Activated gamma-delta T cell treated with anti-CD3 and anti-CD28 coated beads, Interleukin-2, amount 50 U/mL, for 16 hours (primary cell): ENCODE measurements around the gene RPL35.

Experiments used
- DNase-seq: peaks from one replicate; pipeline ENCODE4 v3.0.0-alpha.2; 2020; ENCODE audit warnings: low read depth

Gene RPL35

DNA sequence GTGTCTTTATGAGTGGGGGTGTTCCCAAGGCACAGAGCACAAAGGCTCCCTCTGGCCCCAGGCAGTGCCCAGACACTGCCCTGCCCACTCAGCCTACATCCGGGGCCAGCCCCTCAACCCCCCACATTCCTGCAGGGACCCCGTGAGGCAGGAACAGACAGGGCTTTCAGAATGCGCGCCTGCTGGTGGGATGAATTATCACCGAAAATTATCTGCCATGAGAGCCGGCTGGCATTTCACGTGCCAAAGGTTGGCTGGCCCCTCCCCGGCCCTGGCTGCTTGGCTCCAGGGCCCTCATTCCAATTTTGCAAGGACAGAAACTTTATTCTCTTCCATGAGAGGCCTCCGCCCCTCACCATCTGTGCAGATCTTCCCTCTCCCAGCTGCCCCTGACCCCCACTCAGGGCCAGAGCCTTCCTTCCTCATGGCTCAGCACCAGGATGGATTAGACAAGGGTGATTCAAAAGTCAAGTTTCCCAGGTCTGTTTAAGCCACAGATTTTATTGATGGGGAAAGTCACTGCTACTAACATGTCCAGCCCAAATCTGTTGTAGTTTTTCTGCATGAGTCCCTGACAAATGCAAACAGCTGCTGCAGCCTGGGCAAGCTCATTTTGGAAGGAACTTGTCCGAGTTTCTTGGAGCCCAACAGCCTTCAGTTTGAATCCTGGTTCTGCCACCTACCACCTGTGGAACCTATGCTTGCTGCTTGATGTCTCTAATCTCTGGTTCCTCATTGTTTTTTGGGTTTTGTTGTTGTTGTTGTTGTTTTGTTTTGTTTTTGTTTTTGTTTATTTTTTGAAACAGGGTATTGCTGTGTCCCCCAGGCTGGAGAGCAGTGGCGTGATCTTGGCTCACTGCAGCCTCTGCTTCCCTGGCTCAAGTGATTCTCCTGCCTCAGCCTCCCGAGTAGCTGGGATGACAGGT, 40.8 kb downstream of the RPL35 start:
- no peak for DNase-seq

DNA sequence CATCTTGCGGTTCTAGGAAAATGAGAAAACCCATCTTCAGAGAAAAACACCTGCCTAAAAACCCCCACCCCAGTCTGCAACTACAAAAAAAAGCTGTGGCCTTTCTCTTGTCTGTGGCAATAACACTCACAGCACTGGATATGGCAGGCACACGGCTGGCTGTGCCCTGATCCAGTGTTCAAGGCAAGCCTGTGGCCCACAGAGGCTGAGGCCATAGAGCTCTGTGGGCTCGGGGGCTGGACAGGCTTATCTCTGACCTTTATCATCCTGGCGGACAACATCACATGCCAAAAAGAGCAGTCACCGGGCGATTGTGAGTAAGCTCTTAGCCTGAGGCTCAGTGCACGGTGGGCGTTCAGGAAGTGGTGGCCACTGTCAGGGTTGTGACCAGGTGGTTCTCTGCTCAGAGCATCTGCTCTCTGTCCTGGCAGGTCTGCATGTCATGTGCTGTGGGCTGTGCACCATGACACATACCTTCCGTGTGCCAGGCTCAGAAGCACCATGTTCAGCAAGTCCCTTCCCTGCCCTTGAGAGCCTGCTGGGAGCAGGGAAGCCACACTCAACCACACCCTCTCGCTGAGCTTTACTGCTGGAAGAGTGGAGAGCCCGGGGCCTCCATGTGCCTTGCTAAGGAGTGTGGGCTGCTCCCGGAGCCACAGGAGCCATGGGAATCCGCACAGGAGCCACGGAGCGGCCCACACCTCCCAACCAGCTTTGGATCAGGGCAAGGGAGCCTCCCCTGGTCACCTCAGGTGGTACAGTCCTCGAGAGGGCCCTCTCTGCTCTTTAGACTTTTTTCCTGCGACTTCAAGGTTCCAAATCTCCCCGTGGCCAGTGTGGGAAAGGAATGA, 43.1 kb downstream of the RPL35 start:
- no peak for DNase-seq

DNA sequence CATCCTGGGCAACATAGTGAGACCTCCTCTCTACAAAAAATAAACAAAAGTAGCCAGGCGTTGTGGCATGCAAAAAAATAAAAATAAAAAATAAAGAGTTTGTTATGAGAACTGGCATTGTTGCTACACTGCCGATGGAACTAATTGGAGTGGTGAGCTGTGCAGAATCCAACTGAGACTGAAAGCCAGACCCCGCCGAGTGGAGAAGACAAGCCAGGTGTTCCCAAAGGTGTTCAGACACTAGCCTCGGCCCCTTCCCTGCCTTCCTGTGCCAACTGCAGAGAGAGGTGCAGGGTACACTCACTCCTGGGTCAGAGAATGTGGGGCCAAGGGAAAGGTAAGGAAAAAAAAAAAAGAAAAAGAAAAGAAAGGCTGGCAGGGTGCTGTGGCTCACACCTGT, 46.2 kb downstream of the RPL35 start:
- no peak for DNase-seq

DNA sequence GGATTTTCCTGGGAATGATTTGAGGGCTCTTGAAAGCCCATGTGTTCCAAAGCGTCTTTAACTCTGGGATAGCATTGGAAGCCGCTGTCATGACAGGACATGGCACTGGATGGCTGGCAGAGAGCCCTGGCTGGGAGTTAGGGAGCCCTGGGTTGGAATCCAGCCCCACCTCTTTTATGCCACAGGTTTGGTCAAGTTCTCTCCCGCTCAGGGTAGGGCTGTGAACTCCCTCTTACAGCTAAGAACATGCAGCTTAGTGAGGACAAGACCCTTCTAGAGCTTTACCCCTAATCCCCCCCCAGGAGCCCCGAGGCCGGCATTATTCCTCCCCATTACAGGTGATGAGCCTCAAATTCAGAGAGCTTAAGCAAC, 47.6 kb downstream of the RPL35 start:
- DNase-seq, result no peak

DNA sequence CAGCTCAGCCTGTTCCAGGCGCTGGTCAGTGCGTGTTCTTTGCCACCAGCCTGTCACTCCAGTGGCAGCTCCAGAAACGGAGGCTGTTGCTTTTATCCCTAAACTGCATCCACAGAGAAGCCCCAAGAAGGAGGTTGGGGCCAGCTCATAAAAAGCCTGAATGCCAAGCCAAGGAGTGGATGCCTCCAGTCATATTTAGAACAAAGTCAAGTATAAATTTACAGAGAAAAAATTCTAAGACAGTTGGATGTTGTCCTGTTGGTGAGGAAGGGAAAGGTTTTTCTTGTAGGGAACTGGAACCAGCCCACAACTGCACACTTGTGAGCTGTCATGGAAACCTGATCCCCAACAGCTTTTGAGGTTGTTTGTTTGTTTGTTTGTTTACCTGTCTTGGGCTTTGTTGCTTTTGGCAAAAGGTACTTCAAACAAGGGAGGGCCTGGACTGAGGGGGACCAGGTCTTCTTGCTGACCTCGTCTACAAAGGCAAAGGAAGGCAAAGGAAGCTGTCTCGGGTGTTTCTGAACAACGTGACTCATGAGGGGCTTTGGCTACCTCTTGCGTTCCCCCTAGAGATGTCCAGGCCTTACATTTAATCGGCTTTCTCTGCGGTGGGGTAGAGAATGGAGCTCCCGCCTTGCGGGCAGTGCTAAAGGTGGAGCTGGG, 48.1 kb downstream of the RPL35 start:
- DNase-seq, result no peak

DNA sequence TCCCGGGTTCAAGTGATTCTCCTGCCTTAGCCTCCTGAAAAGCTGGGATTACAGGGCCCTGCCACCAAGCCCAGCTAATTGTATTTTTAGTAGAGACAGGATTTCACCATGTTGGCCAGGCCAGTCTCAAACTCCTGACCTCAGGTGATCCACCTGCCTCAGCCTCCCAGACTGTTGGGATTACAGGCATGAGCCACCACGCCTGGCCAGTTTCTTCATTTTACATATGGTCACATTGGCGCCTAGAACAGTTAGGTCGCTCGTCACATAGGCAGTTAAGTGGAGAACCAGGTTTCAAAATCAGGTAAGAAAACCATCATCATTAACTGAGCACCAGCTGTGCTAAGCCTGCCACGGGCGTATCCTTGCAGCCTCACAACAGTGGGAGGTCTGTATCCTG, 48.7 kb downstream of the RPL35 start:
- no peak for DNase-seq

DNA sequence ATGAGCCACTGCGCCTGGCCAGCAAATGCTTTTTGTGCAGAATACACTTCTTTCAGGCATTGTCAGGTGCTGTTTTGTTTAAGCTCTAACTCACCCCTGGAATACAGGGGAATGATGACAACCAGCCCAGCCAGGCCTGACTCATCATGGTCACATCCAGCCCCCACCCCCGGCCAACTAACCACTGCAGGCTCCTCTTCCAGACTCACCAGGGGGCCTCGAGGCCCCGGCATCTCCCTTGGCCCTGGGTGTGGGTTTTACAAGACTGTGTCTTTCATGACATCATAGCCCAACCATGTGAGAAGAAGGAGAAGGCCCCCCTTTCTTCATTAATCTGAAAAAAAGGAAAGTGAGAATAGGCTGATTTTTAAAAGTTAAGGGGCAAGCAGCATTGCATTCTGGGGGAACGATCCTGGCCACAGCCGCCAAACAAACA, 49.3 kb downstream of the RPL35 start:
- DNase-seq, result no peak

DNA sequence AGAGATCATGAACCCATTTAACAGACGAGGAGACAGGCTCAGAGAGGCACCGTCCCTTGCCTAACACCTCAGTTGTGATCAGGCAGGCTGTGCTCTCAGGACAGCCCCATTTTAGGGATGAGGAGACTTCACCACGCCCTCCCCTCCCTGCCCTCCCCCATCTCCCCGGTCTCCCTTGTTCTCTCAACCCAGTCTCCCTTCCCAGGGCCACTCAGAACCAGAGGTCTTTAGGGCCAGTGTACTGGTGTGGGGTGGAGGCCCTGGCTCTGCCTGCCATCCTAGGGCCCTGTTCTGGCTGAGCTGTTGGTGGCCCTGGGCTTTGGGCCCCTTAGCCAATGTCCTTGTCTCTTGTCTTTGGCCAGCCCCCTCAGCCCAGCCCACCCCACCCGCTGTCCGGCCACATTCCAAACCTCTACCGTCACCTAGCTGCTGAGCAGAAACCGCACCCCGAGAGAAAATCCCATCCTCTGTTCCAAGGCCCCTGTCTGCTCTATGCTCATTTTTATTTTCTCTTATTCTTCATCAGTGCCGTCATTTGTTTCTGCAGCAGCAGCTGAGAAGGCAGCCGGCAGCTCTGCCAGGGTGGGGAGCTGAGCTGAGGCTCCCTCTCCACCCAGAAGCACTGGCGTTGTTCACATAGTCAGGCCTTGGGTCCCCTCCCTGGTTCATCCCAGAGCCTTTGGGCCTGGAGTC, 50.9 kb downstream of the RPL35 start:
- DNase-seq, result no peak

DNA sequence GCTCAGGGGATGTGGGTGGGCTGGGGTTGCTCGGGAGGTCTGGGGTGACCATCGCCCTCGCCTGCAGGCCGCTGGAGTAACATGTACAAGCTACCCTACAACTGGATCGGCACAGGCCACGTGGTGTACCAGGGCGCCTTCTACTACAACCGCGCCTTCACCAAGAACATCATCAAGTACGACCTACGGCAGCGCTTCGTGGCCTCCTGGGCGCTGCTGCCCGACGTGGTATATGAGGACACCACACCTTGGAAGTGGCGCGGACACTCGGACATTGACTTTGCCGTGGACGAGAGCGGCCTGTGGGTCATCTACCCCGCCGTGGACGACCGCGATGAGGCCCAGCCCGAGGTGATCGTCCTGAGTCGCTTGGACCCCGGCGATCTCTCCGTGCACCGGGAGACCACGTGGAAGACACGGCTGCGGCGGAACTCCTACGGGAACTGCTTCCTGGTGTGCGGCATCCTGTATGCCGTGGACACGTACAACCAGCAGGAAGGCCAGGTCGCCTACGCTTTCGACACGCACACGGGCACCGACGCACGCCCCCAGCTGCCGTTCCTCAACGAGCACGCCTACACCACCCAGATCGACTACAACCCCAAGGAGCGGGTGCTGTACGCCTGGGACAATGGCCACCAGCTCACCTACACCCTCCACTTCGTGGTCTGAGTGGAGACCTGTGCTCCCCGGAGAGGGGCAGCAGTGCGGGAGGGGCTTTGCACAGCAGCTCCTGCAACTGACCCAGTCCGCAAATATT, 51.8 kb downstream of the RPL35 start:
- DNase-seq, result no peak

DNA sequence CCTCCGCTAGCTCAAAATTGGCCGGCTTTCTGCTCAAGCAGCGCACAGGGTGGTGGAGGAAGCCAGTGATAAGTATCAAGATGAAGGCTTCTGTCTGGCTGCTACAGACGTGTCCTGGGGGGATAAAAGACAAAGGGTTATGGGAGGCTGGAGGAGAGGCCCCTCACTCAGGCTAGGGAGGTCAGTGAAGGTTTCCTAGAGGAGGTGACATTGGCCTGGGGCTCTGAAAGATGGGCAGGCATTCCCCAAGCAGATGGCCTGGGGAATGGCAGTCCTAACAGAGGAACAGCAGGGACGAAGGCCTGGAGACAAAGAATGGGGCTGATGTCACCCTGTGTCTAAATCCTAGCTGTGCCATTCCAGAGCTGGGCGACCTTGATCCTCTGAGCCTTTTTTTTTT, 52.5 kb downstream of the RPL35 start:
- no peak for DNase-seq

DNA sequence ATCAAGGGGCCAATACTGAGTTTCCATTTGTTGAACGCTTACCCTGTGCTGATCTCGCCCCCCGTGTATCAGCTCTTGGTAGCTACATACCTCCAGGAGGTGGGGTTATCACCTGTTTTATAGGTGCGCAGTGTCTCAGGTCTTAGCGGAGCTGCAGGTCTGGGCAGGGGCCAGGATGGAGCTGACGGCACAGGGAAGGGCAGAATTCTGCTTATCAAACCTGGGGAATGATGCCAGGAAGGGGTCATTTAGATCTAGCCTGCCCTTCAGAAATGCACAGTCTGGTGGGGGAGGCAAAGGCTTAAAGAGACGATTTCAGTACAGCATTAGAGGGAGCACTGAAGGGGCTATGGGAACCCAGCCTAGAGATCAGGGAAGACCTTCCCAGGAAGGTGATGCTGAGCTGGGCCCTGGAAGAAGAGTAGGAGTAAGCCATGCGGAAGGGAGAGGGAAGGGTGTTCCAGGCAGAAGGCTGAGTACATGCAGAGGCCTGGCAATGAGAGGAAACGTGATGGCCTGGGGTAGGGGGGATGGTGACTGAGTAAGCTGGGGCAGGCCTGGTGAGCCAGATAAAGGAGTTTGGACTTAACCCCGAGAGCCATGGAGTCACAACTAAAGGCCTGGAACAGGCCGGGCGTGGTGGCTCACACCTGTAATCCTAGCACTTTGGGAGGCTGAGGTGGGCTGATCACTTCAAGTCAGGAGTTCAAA, 53.4 kb downstream of the RPL35 start:
- DNase-seq, result no peak
